HG03439 (cell line): Measurements from ENCODE around the gene TSPAN32.

Experiments used
- ATAC-seq: cut with Tn5 transposase; IDR thresholded peaks from one replicate; pipeline ENCODE4 v1.9.1; 2021; ENCODE audit warnings: mild to moderate bottlenecking, moderate library complexity; ENCODE audit not compliant: unreplicated experiment

TSPAN32 gene, protein sequence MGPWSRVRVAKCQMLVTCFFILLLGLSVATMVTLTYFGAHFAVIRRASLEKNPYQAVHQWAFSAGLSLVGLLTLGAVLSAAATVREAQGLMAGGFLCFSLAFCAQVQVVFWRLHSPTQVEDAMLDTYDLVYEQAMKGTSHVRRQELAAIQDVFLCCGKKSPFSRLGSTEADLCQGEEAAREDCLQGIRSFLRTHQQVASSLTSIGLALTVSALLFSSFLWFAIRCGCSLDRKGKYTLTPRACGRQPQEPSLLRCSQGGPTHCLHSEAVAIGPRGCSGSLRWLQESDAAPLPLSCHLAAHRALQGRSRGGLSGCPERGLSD

DNA sequence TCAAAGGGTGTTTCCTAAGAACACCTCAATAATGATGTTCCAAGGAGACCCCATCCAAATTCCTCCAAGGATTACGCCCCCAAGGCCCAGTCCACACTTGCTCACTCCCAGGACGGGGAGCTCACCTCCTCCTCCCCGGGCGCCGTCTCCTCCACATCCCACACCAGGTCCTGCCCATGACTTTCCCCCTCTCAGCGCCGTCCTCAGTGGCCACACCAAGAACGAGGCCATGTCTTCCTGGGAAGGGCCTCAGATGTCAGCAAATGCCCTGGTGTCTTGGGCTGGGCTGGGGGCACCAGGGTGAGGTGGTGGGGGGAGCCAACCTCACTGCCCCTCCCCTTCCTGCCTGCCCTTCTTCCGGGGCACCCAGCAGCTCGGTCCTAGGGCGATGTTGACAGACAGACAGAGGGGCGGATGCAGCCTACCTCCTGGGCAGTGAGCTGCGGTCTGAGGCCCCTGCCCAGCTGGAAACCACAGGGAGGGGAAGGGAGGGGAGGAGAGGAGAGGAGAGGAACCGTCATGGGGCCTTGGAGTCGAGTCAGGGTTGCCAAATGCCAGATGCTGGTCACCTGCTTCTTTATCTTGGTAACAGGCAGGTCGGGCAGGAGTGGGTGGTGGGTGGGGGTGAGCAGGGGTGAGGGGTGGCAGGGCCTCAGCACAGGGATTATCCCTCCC, at the start of gene TSPAN32, which contains the start of gene C11orf21:
TSPAN32 (plus strand) TSS at position 383 of the 675 bp plus-strand sequence; CDS start at position 520, 137 bp downstream.
C11orf21 (minus strand) TSS at position 288 of the 675 bp plus-strand sequence; CDS start at position 178, 110 bp downstream.
- no peak for ATAC-seq

DNA sequence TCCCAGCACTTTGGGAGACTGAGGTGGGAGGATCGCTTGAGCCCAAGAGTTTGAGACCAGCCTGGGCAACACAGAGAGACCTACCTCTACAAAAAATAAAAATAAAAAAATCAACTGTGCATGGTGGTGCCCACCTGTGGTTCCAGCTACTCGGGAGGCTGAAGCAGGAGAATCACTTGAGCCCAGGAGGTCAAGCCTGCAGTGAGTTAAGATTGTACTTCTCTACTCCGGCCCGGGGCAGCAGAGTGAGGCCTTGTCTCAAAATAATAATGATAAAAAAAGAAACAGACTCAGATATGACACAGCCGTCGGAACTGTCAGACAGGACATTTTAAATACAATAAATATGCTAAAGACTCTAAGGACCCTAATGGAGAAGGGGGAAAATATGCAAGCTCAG, 49.8 kb upstream of the TSPAN32 start:
- ATAC-seq, result no peak

DNA sequence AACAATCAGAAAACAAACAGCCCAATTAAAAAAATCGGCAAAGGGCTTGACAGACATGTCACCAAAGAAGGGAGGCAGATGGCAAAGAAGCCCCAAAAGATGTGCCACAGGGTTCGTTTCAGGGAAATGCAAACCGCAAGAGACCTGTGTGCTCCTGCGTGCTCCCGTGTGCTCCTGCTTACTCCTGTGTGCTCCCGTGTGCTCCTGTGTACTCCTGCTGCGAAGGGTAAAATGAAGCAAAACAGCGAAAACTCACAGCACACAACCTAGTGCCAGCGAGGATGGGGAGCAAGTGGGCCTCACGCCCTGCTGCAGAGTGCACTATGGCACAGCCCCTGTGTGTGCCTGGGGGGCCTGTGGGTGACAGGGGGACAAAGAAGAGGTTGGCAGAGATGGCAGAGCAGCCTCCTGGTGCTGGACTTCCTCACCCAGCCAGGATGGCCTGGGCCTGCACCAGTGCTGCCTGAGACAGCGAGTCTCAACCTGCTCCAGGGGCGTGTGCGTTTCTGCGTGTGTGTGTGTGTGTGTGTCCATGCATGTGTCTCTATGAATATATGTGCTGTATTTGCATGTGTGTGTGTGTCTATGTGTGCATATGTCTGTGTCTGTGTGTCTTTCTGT, 45.4 kb upstream of the TSPAN32 start:
- no peak for ATAC-seq

DNA sequence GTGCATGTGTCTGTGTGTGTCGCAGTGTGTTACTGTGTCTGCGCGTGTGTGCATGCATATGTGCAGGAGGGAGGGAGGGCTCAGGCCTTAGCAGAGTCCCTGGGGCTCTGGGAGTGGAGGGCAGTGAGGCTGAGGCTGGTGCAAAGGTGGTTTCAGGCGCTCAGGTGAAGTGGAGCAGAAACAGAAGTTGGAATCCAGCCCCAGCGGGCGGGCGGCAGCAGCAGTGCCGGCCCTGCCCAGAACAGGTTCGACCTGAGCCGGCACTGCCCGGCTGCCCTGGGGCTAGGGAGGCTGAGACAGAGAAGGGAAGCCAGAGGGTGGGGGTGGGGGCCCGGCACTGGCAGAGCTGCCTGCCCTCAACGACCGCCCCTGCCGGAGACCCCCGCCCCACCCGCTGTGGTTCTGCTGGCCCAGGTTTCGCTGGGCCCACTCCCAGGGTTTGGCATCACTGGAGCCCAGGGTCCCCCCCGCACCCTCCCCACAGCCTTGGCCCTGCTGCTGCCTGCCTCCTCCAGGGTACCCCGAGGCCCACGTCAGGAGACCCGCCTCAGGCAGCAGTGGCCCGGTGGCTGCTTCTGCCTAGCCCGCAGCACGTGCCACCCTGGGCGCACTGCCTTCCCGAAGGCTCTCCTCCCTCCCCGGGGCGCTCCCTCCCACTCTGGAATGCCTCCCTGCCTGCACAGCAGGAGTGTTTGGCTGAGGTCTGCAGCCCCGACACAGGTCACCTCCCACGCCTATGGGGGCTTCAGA, 44.7 kb upstream of the TSPAN32 start:
- ATAC-seq, result no peak

DNA sequence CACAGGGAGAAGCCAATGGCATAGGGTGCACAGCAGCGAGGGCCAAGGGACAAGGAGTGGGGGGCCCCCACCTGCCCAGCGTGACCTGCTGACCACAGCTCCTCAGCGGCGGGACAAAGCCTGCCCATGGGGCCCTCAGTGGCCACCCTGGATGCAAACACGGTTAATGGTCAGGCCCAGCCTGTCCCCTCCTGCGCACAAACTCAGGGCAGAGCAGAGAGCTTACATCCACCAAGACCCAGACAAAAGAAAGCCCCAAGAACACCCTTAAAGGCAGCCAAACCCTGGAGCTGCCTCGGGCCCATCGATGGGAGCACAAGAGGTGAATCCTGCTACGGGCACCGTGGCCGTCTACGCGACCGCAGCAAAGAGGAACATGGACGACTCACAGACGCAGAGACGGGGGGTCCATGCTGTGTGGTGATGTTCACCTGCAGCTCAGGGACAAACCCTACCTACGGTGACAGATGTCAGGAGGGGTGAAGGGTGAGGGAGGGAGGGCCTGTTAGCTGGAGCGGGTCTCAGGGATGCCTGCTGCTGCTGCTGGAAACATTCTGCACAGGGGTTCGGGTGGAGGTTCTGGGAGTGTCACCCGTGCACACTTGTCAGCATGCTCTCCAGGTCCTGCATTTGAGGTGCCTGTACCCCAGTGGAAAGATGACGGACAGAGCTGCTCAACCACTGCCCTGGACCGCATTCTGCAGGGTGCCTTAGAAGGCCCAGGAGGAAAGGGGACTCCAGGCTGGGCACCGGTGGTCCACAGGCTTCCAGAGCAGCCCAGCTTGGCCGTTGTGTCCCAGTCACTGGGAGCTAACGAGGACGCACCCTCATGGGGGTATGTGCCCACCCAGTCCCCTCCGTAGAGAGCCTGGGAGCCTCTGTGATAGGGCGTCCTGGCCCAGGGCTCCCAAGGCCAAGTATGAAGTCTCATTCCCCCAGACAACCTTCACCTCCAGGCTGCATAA, 43.0 kb upstream of the TSPAN32 start:
- no peak for ATAC-seq

DNA sequence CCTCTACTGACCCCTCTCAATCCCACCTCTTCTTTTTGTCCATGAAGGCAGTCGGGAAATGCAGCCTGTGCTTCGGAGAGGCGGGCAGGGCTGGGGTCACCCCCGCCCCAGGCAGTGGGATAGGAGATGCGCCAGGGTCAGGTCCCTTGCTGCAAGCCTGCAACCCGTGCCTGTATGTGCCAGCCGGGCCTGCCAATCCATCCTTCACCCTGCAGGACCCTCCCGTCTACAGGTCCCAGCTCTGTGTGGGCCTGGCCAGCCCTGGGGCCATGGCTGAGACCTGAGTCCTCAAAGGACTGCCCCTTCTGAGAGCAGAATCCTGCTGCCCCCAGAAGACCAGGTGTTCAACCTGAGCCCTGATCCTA, 42.4 kb upstream of the TSPAN32 start:
- ATAC-seq, result no peak

DNA sequence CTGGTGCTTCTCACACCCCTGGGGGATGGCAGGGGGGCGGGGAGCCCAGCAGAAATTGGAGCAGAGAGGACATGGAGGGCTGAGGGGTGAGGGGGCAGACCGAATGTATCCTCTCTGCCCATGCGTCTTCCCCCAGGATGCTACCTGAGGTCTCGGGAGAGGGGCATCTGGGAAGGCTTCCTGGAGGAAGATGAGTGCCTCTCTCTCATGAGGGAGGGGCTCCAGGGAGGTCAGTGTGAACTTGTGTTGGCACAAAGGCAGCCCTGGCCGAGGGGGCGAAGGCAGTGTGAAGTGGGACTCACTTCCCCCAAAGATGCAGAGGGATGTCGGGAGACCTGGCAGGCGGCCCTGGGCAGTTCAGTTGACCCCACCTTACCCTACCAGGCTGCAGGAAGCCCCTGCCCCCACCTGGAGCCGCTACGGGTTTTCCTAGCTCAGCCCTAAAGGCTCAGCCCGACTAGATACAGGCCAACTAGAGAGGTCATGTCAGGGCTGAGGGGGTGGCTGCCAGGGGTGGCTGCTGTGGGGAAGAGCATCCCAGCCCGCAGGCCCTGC, 41.8 kb upstream of the TSPAN32 start:
- ATAC-seq, result no peak

DNA sequence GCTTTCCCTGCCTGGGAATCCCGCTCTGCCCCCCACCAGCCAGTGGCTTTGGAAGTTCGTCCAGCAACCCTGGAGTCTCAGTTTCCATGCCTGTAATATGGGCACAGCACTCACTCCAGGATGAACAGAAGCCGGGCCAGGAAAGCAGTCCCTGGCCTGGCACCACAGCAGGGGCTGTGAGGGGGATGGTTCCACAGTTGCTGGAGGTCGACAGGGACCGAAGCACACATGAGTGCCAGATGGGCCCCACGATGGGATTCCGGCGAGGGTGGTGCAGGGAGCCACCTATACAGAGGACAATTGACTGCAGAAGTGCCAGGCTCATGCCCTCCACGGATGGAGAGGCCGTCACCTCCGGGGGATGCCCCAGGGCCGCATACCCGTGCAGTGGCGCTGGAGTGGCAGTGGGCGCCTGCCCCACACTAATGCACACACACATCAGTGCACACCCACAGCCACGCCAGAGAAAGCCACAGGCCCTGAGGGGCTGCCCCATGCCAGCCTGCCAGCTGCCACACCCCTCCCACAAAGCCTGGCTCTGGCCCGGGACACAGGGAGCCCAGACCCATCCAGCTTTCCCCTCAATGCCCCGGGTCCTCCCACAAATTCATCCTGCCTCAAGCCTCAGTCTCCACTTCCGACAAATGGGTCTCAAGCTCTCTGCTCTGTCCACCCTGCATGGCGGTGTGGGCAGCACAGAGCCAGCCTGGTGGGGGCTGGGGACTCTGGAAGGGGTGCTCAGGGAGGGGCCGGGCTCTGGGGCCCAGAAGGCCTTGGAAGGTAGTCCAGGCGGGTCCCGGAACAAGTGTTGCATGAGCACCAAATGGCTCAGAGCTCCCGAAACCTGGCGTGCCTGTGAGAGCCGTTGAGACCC, 41.1 kb upstream of the TSPAN32 start:
- ATAC-seq, result no peak

DNA sequence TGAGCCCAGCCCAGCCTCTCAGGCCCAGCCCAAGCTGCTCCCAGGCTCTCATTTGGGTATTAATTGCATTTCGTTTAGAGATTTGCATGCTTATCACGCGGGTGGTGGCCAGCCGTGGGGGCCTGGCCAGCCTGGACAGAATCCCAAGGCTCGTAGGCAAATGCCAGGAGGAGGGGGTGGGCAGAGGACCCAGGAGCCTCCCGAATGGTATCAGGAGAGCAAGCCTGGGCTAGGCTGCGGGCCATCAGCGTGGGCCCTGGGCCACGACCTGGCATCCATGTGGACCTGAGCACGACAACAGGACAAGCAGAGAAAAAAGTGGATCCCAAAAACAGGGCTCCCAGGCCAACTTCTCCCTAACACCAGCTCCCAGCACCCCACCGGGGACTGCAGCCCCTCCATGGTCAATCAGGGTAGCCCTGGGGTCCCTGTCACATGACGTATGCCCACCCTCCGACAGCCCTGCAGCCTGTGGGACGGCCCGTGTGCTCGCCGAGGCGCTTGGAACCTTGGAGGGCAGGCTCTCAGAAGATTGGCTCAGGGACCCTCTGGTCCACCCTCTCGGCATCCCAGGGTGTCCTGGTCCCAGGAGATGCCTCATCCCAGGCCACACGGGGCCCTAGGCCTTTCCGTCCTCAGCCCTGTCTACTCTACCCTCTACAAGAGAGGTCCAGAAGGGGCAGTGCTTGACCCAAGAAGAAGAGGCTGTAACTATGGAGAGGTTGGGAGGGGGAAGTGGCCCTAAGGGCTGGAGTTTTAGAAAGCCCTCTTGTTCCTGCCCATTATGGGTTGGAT, 40.2 kb upstream of the TSPAN32 start:
- no peak for ATAC-seq

DNA sequence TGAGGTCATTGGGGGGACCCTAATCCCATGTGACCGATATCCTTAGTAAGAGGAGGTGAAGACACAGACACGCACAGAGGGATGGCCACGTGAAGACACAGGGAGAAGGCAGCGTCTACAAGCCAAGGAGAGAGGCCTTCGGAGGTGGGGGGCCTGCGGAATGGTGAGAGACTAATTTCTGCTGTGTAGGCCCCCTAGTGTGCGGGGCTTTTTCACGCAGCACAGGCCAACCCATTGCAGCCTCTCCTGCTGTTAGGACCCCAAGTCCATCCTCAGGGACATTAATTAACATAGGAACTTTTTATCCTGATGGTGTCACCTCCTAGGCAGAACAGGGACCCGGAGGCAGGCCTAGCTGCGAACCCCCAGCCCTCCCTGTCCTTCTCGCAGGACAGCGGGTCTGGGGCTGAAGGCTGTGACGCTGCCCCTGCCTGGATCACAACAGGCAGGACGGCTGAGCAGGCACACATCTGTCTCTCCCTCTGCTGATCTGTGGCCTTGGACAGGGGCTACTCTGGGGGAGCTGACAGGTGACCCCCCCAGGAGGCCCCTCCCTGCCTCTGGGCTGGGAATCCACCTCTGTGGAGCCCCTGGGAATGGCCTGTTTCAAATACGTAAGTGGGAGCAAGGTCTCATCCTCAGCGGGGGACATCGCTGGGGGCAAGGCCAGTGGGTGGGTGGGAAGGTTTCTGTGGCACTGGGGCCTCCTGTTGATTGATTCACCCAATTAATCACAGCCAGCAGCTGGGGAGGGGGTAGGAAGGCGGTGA, 39.3 kb upstream of the TSPAN32 start:
- no peak for ATAC-seq

DNA sequence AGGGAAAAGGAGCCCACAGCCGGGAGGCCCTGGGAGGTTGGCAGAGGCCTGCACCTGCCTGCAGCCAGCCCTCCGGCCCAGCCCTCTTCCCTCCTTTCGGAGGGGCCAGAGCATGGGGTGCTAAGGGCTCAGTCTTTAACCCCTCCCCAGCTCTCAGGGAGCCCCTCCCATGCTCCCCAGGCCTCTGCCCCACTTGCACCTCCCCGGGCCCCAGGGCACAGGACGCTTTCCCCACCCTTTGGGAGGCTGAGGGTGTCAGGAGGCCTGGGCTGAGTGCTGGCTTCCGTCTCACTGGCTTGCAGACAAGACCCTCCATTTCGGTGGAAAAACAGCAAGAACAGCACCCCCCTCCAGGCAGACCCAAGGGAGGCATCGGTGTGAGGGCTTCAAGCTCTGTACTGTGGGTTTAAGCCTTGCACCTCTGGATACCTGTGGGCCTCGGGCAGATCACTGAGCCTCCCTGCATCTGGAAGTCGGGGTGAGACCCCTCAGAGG, 38.7 kb upstream of the TSPAN32 start:
- ATAC-seq, result no peak

DNA sequence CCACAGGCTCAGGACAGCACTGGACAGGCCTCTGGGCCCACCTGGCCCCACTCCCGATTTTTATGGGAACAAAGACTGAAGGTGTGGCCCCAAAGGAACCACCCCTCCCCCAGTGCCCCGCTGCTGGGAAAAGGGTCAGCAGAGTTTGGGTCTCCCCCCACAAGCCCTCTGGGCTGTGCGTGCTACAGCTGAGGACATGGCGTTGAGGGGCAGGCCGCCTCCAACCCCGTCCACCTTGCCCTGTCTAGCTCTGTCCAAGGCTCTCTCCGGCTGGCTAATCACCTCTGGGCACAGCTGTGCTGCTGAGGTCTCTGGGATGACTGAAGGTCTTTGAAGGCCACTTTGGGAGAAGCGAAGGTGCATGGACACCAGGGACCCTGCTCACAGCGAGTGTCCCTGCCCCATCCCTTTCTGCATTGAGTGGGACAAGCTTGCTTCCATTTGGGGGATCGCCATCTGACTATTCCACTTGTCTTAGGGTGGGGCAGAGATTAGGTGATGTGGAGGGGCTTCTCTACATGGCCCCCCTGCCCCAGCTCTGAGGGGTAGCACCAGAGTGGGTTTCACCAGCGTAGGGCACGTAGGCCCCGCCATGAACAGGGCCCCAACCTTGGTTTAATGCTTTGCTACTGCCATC, 38.0 kb upstream of the TSPAN32 start:
- no peak for ATAC-seq

DNA sequence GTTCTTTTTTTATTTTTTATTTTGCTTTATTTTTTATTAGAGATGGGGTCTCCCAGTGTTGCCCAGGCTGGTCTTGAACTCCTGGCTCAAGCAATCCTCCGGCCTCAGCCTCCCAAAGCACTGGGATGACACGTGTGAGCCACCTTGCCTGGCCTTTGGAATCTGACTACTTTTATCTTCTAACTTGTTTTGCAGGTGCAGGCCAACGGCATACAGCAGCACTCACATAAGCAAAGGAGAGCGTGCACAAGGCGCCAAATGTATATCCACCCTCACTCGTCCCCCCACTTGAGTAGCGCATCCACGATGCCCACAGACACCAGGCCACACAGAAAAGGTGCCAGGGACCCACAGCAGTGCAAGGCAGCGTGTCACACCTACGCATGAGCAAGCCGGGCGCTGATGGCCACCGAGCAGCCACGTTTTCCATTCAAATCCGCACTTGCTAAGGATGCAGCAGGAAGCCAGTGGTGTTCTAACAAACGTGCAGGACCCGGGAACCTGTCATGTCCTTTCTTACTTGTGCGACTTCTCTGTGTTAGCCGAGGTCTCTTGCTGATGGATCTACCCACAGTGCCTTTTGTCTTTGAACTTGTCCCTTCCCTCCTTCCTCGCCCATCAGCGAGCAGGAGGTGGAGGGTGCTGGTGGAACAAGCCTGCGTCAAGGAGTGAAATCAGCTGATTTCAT, 37.3 kb upstream of the TSPAN32 start:
- ATAC-seq, result no peak

DNA sequence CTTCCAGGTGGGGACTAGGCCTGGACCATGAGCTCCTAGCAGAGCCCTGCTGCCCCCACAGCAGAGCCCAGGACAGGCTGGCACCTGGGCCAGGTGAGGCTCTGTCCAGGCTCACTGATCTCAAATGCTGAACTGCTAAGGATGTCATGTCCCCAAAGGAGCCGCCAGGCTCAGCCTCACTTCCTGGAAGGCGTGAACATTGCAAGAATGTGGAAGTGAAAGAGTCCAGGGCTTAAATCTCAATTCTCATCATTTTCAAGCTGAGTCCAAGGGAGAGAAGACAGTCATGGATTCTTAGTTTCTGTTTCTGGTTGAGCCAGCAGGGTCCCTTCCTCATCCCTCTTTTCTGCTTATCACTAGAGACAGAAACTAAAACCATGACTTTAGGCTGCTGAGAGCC, 36.4 kb upstream of the TSPAN32 start:
- ATAC-seq, result no peak

DNA sequence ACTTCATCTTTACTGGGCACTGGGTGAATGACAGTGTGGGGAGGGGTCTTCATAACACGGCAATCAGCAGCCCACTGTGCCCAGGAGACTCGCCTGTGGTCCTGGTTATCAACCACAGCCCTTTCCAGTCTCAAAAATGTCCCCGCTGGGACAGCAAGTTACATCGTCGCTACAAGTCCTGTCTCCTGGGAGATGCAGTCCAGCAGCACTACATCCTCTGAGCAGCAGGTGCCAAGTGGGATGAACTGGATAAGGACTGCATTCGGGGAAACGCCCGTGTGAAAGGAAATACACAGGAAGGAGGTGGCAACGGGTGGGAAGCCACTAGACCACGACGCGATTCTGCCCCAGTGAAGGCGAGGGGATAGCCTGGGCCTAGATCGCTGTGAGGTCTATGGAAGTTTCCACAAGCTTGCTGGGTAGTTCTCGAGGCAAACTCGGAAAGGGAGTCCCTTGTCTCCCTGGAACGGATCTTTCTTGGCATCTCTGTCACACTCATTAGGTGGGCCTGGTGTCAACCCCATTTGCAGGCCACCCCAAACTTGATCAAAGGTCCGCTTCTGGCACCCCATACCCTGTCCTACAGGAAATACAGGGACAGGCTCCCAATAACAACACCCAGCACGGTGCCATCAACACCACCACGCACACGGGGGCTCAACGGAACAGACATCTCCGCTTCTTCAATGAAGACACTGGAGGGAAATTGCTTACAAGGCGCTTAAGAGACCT, 35.8 kb upstream of the TSPAN32 start:
- no peak for ATAC-seq
